Aorta (tissue), 5 donors: ENCODE measurements around the gene FRY. TPM values are rescaled to one million over a fixed set of nuclear protein-coding genes. Genes with fewer than 3 reads are reported as not detected.

Experiments used
- ATAC-seq: fragments of 200-7000 bp; cut with Tn5 transposase; one replicate; pipeline ENCODE4 v1.9.1; 2022; ENCODE audit warnings: moderate library complexity; ENCODE audit not compliant: low FRiP score
- DNase-seq, 2 donors: peaks; one replicate each; pipeline ENCODE4 v3.0.0-alpha.2; 2020
- H3K27ac ChIP-seq, 2 donors: one replicate each; pipeline ENCODE4 v1.5.1; 2013; ENCODE audit warnings: low read length in 2 of 2, mild to moderate bottlenecking in 2 of 2, moderate library complexity in 2 of 2, control low read depth in 1 of 2, inconsistent platforms in 1 of 2, low read depth in 1 of 2
- H3K27me3 ChIP-seq, 2 donors: one replicate each; pipeline ENCODE4 v1.6.1; 2013; ENCODE audit warnings: control low read depth in 1 of 2, low read length in 1 of 2, mild to moderate bottlenecking in 1 of 2, moderate library complexity in 1 of 2; ENCODE audit not compliant: insufficient read depth in 2 of 2, control insufficient read depth in 1 of 2
- H3K36me3 ChIP-seq, 2 donors: one replicate each; pipeline ENCODE4 v1.6.1; 2013; ENCODE audit warnings: control low read depth in 1 of 2, low read length in 1 of 2, mild to moderate bottlenecking in 1 of 2; ENCODE audit not compliant: insufficient read depth in 2 of 2, control insufficient read depth in 1 of 2
- H3K4me1 ChIP-seq, 2 donors: one replicate each; pipeline ENCODE4 v1.6.1; 2013; ENCODE audit warnings: low read length in 2 of 2, control low read depth in 1 of 2, mild to moderate bottlenecking in 1 of 2, moderate library complexity in 1 of 2; ENCODE audit not compliant: insufficient read depth in 2 of 2, control insufficient read depth in 1 of 2
- H3K4me3 ChIP-seq, 2 donors: one replicate each; pipeline ENCODE4 v1.5.1; 2013; ENCODE audit warnings: low read length in 2 of 2, control low read depth in 1 of 2, mild to moderate bottlenecking in 1 of 2
- H3K9me3 ChIP-seq: one replicate; pipeline ENCODE4 v1.6.1; 2013; ENCODE audit warnings: mild to moderate bottlenecking, low read length; ENCODE audit not compliant: control insufficient read depth
- WGBS, 2 donors: extraction: QIAGEN DNeasy Blood & Tissue Kit; methylation state at CpG; one replicate each; pipeline ENCODE4 v1.1.7; 2013; 5-methylcytosine and 5-hydroxymethylcytosine counted together
- intact Hi-C, 2 donors: fragments of 100-400 bp; cut with DNase I; formaldehyde crosslinking; loops; one replicate each; pipeline versions ENCODE4 v1.14.2 to v1.15.0; 2022
- polyA plus RNA-seq, 2 donors: library from polyadenylated mRNA; stranded (reverse); fragments of 200-250 nt; gene quantifications; one replicate each; pipeline ENCODE4 v1.2.3, GENCODE V29; 2013
- total RNA-seq, 2 donors: library from RNA; stranded (reverse); fragmentation: NEBNext Ultra II Directional; extraction: Animal tissue kit (Norgen Biotek cat#: 25700); gene quantifications; one replicate each; pipeline ENCODE4 v1.2.1, GENCODE V29; 2021
- donor health status: healthy with polysubstance abuse.
- donor health status: Bipolar disorder and iron deficiency.
- donor health status: DM: no; HTN: no; CAD: no.
- donor health status: DM: no; HTN: no; CAD: no.
- donor health status: DM: yes; HTN: yes; CAD: no.

The FRY gene
- total and polyA plus RNA-seq, 4 donors: 24.8 to 328 (median 95.0) TPM

- Histone ChIP-seq H3K4me3 (no peak overlapping the region), H3K27ac (no peak overlapping the region), H3K9me3 (no peaks in the 10 kb centered on the region), H3K36me3 (peaks cover 0 to 5% of the 10 kb centered on the region in 2 donors), H3K4me1 (peaks cover 0 to 5% of the 10 kb centered on the region in 2 donors), H3K27me3 (no peaks in the 10 kb centered on the region)
- no peak for ATAC-seq
- 94 to 96% methylated on average over 7 of the region's 7 CpGs for WGBS, 2 donors
- intact Hi-C loops: no loop called here
- DNase-seq: no peak
Observed at GRCh38 chr13:32127691-32128090, 96.1 kb downstream of the FRY start.

GRCh38 chr13:32134241-32135055 lies 102.9 kb downstream of the FRY start:
- no peak overlapping the region for H3K4me3 ChIP-seq
- H3K27me3 ChIP-seq: no peaks in the 10 kb centered on the region
- H3K9me3 ChIP-seq: no peaks in the 10 kb centered on the region
- ATAC-seq (no peak), DNase-seq (no peak)
- H3K4me1 ChIP-seq: peaks cover 5 to 11% of the 10 kb centered on the region in 2 donors
- intact Hi-C loops: loop anchor here in 1 of 2 donors (2.0 kb wide), 1 partner anchor 16 kb away; no protein-coding TSS in a partner anchor
- peak overlapping the region; percentile 99 to 100 for H3K27ac ChIP-seq
- peaks cover 0 to 5% of the 10 kb centered on the region in 2 donors for H3K36me3 ChIP-seq
- WGBS, 2 donors: 22 to 23% methylated on average over 5 of the region's 5 CpGs

DNA sequence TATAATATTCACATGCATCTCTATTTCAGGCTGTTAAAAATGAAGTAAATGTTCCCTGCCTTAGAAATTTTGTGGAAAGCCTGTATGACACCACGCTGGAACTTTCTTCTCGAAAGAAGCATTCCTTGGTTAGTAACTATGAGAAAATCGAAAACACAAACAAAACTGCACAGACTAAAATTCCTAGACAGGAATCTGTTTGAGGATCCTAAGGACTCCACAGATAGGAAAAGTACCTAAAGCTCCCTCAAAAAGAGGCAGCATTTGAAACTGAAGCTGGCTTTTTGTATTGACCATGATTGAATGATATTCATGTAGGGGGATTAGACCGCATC lies 103.4 kb downstream of the FRY start:
- peaks cover 5 to 11% of the 10 kb centered on the region in 2 donors for H3K4me1 ChIP-seq
- H3K4me3 ChIP-seq: no peak overlapping the region
- 20 to 21% methylated on average over 4 of the region's 4 CpGs for WGBS, 2 donors
- no peak for ATAC-seq
- H3K27ac ChIP-seq: peak overlapping the region in 1 of 2 donors; percentile 100
- no peaks in the 10 kb centered on the region for H3K9me3 ChIP-seq
- H3K36me3 ChIP-seq: peaks cover 0 to 5% of the 10 kb centered on the region in 2 donors
- intact Hi-C loops: loop anchor here in 1 of 2 donors (2.0 kb wide), 1 partner anchor 16 kb away; no protein-coding TSS in a partner anchor
- no peaks in the 10 kb centered on the region for H3K27me3 ChIP-seq
- no peak for DNase-seq

DNA sequence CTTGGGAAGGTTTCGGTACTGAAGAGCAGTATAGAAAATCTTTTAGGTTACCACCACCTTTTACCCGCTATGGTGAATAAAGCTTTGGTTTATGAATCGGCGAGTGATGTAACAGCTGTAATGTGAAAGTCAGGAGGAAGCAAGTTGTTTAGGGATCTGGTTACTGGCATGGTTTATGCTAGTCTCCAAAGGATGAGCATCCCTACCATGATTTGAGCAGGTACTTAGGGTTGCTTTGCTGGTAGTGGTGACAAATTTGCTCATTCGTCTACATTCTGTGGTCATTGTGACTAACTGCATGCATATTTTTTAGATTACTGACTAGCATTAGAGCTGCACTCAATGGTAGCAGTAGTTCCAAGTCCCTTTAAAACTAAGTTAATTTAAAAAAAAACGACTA lies 104.1 kb downstream of the FRY start:
- H3K27ac ChIP-seq: peak overlapping the region; percentile 77 to 100

DNA sequence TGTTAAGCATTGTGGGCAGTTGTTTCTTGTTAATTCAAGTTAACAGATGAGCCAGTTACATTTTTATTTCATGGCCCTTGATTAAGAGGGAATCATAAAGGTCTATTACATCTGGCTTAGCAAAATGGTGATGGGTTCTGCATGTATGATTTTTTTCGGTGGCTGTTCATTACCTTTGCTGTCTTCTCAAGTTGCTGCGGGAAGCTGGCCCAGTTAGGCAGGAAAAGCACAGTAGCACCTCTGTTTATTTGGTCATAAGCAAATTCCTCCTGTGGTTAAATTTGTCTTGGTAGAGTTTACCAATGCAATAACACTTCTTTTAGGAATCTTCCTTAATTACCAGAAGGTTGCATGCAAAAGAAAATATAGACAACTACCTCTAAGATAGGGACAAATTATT lies 104.5 kb downstream of the FRY start:
- Histone ChIP-seq H3K4me3 (no peak overlapping the region), H3K4me1 (peaks cover 5 to 11% of the 10 kb centered on the region in 2 donors), H3K36me3 (peaks cover 0 to 5% of the 10 kb centered on the region in 2 donors), H3K27ac (peak overlapping the region in 1 of 2 donors; percentile 100), H3K9me3 (no peaks in the 10 kb centered on the region), H3K27me3 (no peaks in the 10 kb centered on the region)
- WGBS, 2 donors: 88 to 89% methylated on average over 2 of the region's 2 CpGs
- intact Hi-C loops: no loop called here
- DNase-seq (no peak), ATAC-seq (no peak)

More for the DNA sequence above, 104.1 kb downstream of the FRY start:
- peaks cover 5 to 11% of the 10 kb centered on the region in 2 donors for H3K4me1 ChIP-seq
- H3K36me3 ChIP-seq: peaks cover 0 to 5% of the 10 kb centered on the region in 2 donors
- 70 to 76% methylated on average over 6 of the region's 6 CpGs for WGBS, 2 donors
- H3K9me3 ChIP-seq: no peaks in the 10 kb centered on the region
- ATAC-seq (no peak), DNase-seq (no peak)
- H3K27me3 ChIP-seq: no peaks in the 10 kb centered on the region
- H3K4me3 ChIP-seq: no peak overlapping the region
- intact Hi-C loops: loop anchor here in 1 of 2 donors (2.0 kb wide), 1 partner anchor 15 kb away; no protein-coding TSS in a partner anchor

- Histone ChIP-seq H3K36me3 (peaks cover 0 to 1% of the 10 kb centered on the region in 2 donors), H3K27ac (peak overlapping the region in 1 of 2 donors; percentile 50), H3K9me3 (no peaks in the 10 kb centered on the region), H3K27me3 (no peaks in the 10 kb centered on the region), H3K4me1 (peaks cover 5 to 11% of the 10 kb centered on the region in 2 donors), H3K4me3 (no peak overlapping the region)
- WGBS, 2 donors: 80 to 87% methylated on average over 2 of the region's 2 CpGs
- intact Hi-C loops: no loop called here
- no peak for ATAC-seq
- no peak for DNase-seq
Observed at GRCh38 chr13:32136716-32137115, 105.1 kb downstream of the FRY start.

DNA sequence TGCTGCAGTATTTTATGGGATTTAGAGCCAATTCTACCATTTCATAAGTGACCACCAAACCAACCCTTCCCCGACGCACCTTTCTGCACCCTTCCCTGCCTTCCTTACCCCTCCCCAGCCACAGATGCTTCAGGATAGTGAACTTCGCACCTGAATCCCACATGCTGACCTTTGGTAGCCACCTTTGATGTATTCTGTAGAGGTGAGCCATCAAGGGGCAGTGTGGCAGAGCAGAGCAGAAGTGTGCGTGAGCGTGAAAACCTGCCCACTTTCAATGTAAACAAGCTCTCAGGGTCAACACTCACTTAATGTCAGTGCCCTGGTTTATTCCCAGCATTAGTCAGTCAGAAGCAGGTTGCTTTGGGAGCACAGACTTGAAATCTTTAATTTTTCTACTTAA lies 107.7 kb downstream of the FRY start:
- Histone ChIP-seq H3K27me3 (no peaks in the 10 kb centered on the region), H3K27ac (no peak overlapping the region), H3K4me1 (peaks cover 1 to 9% of the 10 kb centered on the region in 2 donors), H3K36me3 (no peaks in the 10 kb centered on the region), H3K4me3 (no peak overlapping the region), H3K9me3 (no peaks in the 10 kb centered on the region)
- DNase-seq: no peak
- 89 to 99% methylated on average over 5 of the region's 5 CpGs for WGBS, 2 donors
- no peak for ATAC-seq
- intact Hi-C loops: no loop called here

- no peaks in the 10 kb centered on the region for H3K27me3 ChIP-seq
- H3K4me1 ChIP-seq: peaks cover 0 to 7% of the 10 kb centered on the region in 2 donors
- H3K36me3 ChIP-seq: no peaks in the 10 kb centered on the region
- 99 to 100% methylated on average over 2 of the region's 2 CpGs for WGBS, 2 donors
- ATAC-seq (no peak), DNase-seq (no peak)
- intact Hi-C loops: no loop called here
- H3K27ac ChIP-seq: no peak overlapping the region
- no peak overlapping the region for H3K4me3 ChIP-seq
- no peaks in the 10 kb centered on the region for H3K9me3 ChIP-seq
Observed at GRCh38 chr13:32140109-32140508, 108.5 kb downstream of the FRY start.

- H3K27me3 ChIP-seq: no peaks in the 10 kb centered on the region
- WGBS, 2 donors: 0 to 1% methylated on average over 1 of the region's 1 CpG
- H3K9me3 ChIP-seq: no peaks in the 10 kb centered on the region
- peaks cover 0 to 3% of the 10 kb centered on the region in 2 donors for H3K4me1 ChIP-seq
- intact Hi-C loops: no loop called here
- DNase-seq (no peak), ATAC-seq (no peak)
- no peak overlapping the region for H3K4me3 ChIP-seq
- no peaks in the 10 kb centered on the region for H3K36me3 ChIP-seq
- no peak overlapping the region for H3K27ac ChIP-seq
Observed at GRCh38 chr13:32141462-32141861, 109.9 kb downstream of the FRY start.
